ENCODE results near the gene CASP3.
"Not testable (repeated sequence)": the region's sequence is repeated elsewhere in the genome, so short reads cannot be mapped to it uniquely, and the experiment has no call there.

CASP3 gene

GRCh38 chr4:184602857-184603256, 46.4 kb downstream of the CASP3 start:
- not testable (repeated sequence) for H3K27ac Mint-ChIP-seq
- H3K27me3 Mint-ChIP-seq (ENCODE audit: low read depth): peaks cover 43% of the 10 kb centered on the region

GRCh38 chr4:184600982-184601381, 48.3 kb downstream of the CASP3 start:
- Mint-ChIP-seq H3K27me3 (ENCODE audit: low read depth) (peaks cover 34% of the 10 kb centered on the region), H3K4me1 (ENCODE audit: low read depth) (peaks cover 17% of the 10 kb centered on the region), H3K9me3 (peaks cover 36% of the 10 kb centered on the region)
- not testable (repeated sequence) for H3K36me3 Mint-ChIP-seq (ENCODE audit: low read depth); H3K4me3 Mint-ChIP-seq; H3K27ac Mint-ChIP-seq

More at GRCh38 chr4:184602857-184603256, 46.4 kb downstream of the CASP3 start:
- H3K4me3 Mint-ChIP-seq; H3K36me3 Mint-ChIP-seq (ENCODE audit: low read depth): not testable (repeated sequence)
- Mint-ChIP-seq H3K9me3 (peaks cover 48% of the 10 kb centered on the region), H3K4me1 (ENCODE audit: low read depth) (peaks cover 17% of the 10 kb centered on the region)

GRCh38 chr4:184599492-184600135, 49.6 kb downstream of the CASP3 start:
- Mint-ChIP-seq H3K4me1 (ENCODE audit: low read depth) (peaks cover 17% of the 10 kb centered on the region), H3K9me3 (peaks cover 26% of the 10 kb centered on the region), H3K36me3 (ENCODE audit: low read depth) (peaks cover 9% of the 10 kb centered on the region), H3K27ac (no peak overlapping the region), H3K4me3 (no peak overlapping the region), H3K27me3 (ENCODE audit: low read depth) (peaks cover 23% of the 10 kb centered on the region)

GRCh38 chr4:184598753-184599491, 50.3 kb downstream of the CASP3 start:
- Mint-ChIP-seq H3K36me3 (ENCODE audit: low read depth) (peaks cover 8% of the 10 kb centered on the region), H3K9me3 (peaks cover 19% of the 10 kb centered on the region), H3K27me3 (ENCODE audit: low read depth) (peaks cover 18% of the 10 kb centered on the region), H3K27ac (no peak overlapping the region), H3K4me1 (ENCODE audit: low read depth) (peaks cover 17% of the 10 kb centered on the region), H3K4me3 (no peak overlapping the region)

GRCh38 chr4:184596617-184597185, 52.5 kb downstream of the CASP3 start:
- Mint-ChIP-seq H3K9me3 (peaks cover under 1% of the 10 kb centered on the region), H3K36me3 (ENCODE audit: low read depth) (peaks cover 1% of the 10 kb centered on the region), H3K4me1 (ENCODE audit: low read depth) (peaks cover 14% of the 10 kb centered on the region), H3K27ac (no peak overlapping the region), H3K4me3 (no peak overlapping the region), H3K27me3 (ENCODE audit: low read depth) (peaks cover 9% of the 10 kb centered on the region)

GRCh38 chr4:184596044-184596616, 53.1 kb downstream of the CASP3 start:
- H3K36me3 Mint-ChIP-seq (ENCODE audit: low read depth): no peaks in the 10 kb centered on the region
- H3K4me1 Mint-ChIP-seq (ENCODE audit: low read depth): peaks cover 11% of the 10 kb centered on the region
- H3K4me3 Mint-ChIP-seq: no peak overlapping the region
- no peak overlapping the region for H3K27ac Mint-ChIP-seq
- H3K9me3 Mint-ChIP-seq: no peaks in the 10 kb centered on the region
- H3K27me3 Mint-ChIP-seq (ENCODE audit: low read depth): peaks cover 4% of the 10 kb centered on the region

GRCh38 chr4:184595430-184595829, 53.8 kb downstream of the CASP3 start:
- H3K4me1 Mint-ChIP-seq (ENCODE audit: low read depth): peaks cover 6% of the 10 kb centered on the region
- no peak overlapping the region for H3K4me3 Mint-ChIP-seq
- no peaks in the 10 kb centered on the region for H3K36me3 Mint-ChIP-seq (ENCODE audit: low read depth)
- no peak overlapping the region for H3K27ac Mint-ChIP-seq
- no peaks in the 10 kb centered on the region for H3K27me3 Mint-ChIP-seq (ENCODE audit: low read depth)
- H3K9me3 Mint-ChIP-seq: no peaks in the 10 kb centered on the region

GRCh38 chr4:184593461-184593860, 55.8 kb downstream of the CASP3 start:
- Mint-ChIP-seq H3K36me3 (ENCODE audit: low read depth) (no peaks in the 10 kb centered on the region), H3K27me3 (ENCODE audit: low read depth) (peaks cover 3% of the 10 kb centered on the region), H3K27ac (no peak overlapping the region), H3K4me1 (ENCODE audit: low read depth) (no peaks in the 10 kb centered on the region), H3K9me3 (no peaks in the 10 kb centered on the region), H3K4me3 (no peak overlapping the region)

- not testable (repeated sequence) for H3K27me3 Mint-ChIP-seq (ENCODE audit: low read depth); H3K4me3 Mint-ChIP-seq; H3K36me3 Mint-ChIP-seq (ENCODE audit: low read depth); H3K27ac Mint-ChIP-seq; H3K9me3 Mint-ChIP-seq; H3K4me1 Mint-ChIP-seq (ENCODE audit: low read depth)
Measured at GRCh38 chr4:184591747-184592270, 57.4 kb downstream of the CASP3 start.

GRCh38 chr4:184591070-184591677, 58.1 kb downstream of the CASP3 start:
- Mint-ChIP-seq H3K27ac (no peak overlapping the region), H3K27me3 (ENCODE audit: low read depth) (peaks cover 4% of the 10 kb centered on the region), H3K4me1 (ENCODE audit: low read depth) (peaks cover 2% of the 10 kb centered on the region), H3K9me3 (no peaks in the 10 kb centered on the region), H3K4me3 (no peak overlapping the region), H3K36me3 (ENCODE audit: low read depth) (no peaks in the 10 kb centered on the region)

GRCh38 chr4:184590196-184590595, 59.1 kb downstream of the CASP3 start:
- peaks cover 5% of the 10 kb centered on the region for H3K4me1 Mint-ChIP-seq (ENCODE audit: low read depth)
- H3K4me3 Mint-ChIP-seq: no peak overlapping the region
- peaks cover 4% of the 10 kb centered on the region for H3K27me3 Mint-ChIP-seq (ENCODE audit: low read depth)
- H3K36me3 Mint-ChIP-seq (ENCODE audit: low read depth): no peaks in the 10 kb centered on the region
- H3K9me3 Mint-ChIP-seq: no peaks in the 10 kb centered on the region
- H3K27ac Mint-ChIP-seq: no peak overlapping the region

GRCh38 chr4:184588893-184589292, 60.4 kb downstream of the CASP3 start:
- no peak overlapping the region for H3K27ac Mint-ChIP-seq
- H3K4me1 Mint-ChIP-seq (ENCODE audit: low read depth): peaks cover 15% of the 10 kb centered on the region
- no peaks in the 10 kb centered on the region for H3K36me3 Mint-ChIP-seq (ENCODE audit: low read depth)
- no peaks in the 10 kb centered on the region for H3K9me3 Mint-ChIP-seq
- peaks cover 4% of the 10 kb centered on the region for H3K27me3 Mint-ChIP-seq (ENCODE audit: low read depth)
- no peak overlapping the region for H3K4me3 Mint-ChIP-seq

GRCh38 chr4:184587701-184588100, 61.5 kb downstream of the CASP3 start:
- Mint-ChIP-seq H3K27me3 (ENCODE audit: low read depth) (peaks cover 4% of the 10 kb centered on the region), H3K9me3 (no peaks in the 10 kb centered on the region), H3K4me3 (no peak overlapping the region), H3K36me3 (ENCODE audit: low read depth) (no peaks in the 10 kb centered on the region), H3K27ac (no peak overlapping the region), H3K4me1 (ENCODE audit: low read depth) (peaks cover 22% of the 10 kb centered on the region)

GRCh38 chr4:184587221-184587620, 62.0 kb downstream of the CASP3 start:
- Mint-ChIP-seq H3K27ac (no peak overlapping the region), H3K4me3 (no peak overlapping the region), H3K27me3 (ENCODE audit: low read depth) (peaks cover 4% of the 10 kb centered on the region), H3K4me1 (ENCODE audit: low read depth) (peaks cover 22% of the 10 kb centered on the region), H3K36me3 (ENCODE audit: low read depth) (peaks cover 2% of the 10 kb centered on the region), H3K9me3 (no peaks in the 10 kb centered on the region)
